ENCODE measurements around the gene KRT20.

GRCh38 chr17:40870136-40870535 lies 14.9 kb downstream of the KRT20 start:
- no peak for TF ChIP-seq CTCF (conservative IDR thresholded peaks at IDR 0.05; ENCODE audit: low read depth in 2 of 2)
- no peak for TF ChIP-seq EZH2phosphoT487 (IDR thresholded peaks at IDR 0.05; ENCODE audit: unreplicated experiment)
- no peak for TF ChIP-seq REST (IDR thresholded peaks at IDR 0.05; ENCODE audit: unreplicated experiment)
- TF ChIP-seq EZH2 (IDR thresholded peaks at IDR 0.05; ENCODE audit: low read depth, unreplicated experiment), result no peak

Data from GM23338 (cell line).